GM13976 (cell line): ENCODE measurements around the gene ZSWIM6.

ENCODE experiments used
- DNase-seq: peaks from one replicate; pipeline ENCODE4 v3.0.0; 2012; ENCODE audit warnings: low spot score
- in situ Hi-C: fragments of 300-500 bp; cut with MboI; formaldehyde crosslinking; loops from one replicate; pipeline ENCODE4 v1.12.0; 2022; ENCODE audit warnings: low sequenced_read_pairs, mixed read lengths, inconsistent platforms; ENCODE audit not compliant: unreplicated experiment
- TF ChIP-seq, protein P1 (sequence below): IDR thresholded peaks from 2 replicates; pipeline ENCODE4 v1.5.1; 2012; ENCODE audit warnings: borderline replicate concordance, mild to moderate bottlenecking; ENCODE audit not compliant: insufficient read depth; ENCODE audit errors: extremely low read depth, missing control alignments, control extremely low read depth

The ZSWIM6 gene

DNA sequence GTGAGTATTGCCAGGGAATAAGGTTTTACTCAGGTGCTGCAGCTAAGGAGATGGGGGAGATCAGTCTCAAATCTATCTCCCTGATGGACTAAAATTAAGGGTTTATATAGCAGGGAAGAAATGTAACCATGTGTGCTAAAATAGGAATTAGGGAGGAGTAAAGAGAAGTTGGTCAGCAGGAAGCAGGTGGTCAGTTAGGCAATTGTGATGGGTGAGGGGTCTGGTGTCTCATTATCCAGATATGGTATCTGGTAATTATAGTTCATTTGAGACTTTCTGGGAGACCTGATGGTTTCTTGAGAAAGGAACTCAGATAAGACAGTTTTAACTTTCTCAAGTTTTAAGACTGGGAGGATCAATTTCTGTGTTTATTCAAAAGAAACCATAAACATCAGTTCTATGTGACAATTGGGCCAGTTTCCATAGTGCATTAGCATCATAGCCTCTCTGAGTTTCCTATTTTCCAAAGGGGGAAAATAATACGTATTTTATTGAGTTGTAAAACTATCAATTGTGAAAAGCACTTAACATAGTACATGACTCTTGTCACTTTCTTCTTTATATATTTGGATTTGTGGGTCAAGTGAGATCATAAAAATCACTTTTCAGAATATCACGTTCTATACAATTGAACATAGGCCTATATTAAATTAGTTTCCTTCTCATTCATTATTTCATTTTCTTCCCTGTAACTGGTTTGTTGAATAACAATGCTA, 115.9 kb downstream of the ZSWIM6 start:
- in situ Hi-C loops = no loop called here
- DNase-seq = no peak
- TF ChIP-seq, protein P1, sequence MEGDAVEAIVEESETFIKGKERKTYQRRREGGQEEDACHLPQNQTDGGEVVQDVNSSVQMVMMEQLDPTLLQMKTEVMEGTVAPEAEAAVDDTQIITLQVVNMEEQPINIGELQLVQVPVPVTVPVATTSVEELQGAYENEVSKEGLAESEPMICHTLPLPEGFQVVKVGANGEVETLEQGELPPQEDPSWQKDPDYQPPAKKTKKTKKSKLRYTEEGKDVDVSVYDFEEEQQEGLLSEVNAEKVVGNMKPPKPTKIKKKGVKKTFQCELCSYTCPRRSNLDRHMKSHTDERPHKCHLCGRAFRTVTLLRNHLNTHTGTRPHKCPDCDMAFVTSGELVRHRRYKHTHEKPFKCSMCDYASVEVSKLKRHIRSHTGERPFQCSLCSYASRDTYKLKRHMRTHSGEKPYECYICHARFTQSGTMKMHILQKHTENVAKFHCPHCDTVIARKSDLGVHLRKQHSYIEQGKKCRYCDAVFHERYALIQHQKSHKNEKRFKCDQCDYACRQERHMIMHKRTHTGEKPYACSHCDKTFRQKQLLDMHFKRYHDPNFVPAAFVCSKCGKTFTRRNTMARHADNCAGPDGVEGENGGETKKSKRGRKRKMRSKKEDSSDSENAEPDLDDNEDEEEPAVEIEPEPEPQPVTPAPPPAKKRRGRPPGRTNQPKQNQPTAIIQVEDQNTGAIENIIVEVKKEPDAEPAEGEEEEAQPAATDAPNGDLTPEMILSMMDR = no peak

DNA sequence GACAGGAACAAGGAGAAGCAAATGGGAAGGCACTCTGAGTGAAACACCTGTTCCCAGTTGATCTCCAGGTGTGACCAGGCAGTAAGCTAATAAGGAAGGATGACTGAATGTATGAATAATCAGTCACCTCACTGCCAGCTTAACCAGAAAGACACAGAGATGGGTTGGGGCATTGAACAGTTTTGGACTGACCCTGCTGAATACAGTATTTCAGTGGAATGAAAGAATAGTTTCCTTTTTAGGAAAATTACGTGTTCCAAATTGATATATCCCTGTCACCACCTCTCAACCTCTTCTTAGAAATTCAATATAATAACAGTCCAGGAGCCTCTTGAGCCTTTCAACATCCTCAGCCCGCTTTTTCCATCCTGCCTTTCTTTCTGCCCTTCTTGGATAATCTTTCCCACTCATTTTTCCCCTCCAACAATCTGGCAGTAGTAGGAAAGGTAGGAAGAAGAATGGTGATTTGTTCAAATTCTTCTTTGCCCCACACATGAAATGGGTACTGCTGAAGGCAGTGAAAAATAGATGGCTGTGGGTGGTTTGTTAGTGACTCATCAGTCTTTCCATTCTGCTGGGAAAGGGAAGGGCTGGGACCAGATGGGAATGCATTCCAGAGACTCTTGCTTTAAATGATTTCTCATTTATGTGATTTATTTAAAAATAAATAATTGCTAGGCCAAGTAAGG, 117.9 kb downstream of the ZSWIM6 start:
- DNase-seq = no peak

DNA sequence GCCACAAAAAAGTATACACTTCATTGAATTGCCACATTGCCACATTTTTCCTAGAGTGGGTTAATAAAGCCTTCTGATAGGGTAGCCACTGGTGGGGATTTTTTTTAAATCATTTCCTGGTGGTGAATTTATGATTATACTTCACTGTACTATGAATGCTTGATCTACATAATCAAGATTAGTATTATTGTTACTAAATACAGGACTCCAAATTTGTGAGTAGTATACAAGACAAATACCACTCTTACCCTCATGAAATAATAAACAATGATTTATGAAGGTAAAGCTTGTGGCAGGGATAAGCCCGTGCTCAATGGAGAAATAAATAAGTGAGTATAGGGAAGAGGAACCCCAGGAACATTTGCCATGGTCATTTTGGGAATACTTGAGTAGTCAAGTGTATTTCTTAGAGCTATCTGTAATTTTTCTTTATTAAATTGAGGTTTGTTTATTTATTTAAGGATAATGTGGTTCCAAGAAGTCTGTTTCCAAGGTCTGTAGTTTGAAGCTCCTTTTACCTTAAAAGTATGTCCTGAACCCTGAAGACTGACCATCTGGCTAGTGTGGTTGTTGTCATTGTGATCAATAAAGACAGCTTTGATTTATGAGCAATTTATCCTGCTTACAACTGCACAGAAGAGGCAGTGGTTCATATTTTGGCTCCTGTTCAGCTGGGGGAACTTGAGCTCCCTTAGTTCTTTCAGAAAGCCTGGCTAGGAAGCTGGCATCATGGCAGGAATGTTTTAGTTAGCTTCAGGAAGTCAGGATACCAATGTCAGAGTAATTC, 118.6 kb downstream of the ZSWIM6 start:
- DNase-seq = no peak
- in situ Hi-C loops = no loop called here

More for the DNA sequence above, 117.9 kb downstream of the ZSWIM6 start:
- TF ChIP-seq, protein P1 = no peak
- in situ Hi-C loops = no loop called here

DNA sequence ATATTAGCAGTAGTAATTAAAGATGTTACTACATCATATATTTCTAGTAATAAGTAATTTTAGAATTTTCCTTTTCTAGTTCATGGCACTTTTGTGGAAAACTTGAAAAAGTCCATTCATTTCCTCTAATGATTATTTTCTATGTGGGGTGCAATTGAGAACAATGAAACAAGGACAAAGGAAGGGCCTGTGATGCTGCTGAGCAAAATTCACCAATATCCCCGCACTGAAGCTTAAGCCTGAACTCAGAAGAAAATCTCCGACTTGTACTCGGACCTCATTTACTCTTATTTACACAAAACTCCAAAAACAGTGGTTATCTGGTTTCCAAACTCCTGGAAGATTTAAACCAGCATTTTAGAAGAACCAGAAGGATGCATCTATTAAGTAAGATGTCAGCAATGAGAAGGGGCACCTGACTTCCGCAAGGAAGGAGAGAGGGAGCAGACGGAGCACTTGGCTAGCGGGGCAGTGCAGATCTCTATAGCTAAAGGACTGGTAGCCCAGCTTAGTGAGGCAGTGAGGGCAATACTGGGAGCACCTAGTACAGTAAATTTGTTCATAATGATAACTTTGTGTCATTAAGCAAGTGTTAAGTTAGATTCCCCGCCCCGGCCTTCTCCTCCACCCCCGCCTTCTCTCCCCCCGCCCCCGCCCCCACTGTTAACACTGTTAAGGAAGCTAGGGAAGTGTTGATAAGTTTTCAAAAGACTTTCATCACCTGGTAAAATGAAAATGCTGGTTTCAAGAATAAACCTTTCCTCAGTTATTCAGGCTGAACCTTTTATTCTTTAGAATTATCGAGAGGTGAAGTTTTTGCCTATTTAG, 123.3 kb downstream of the ZSWIM6 start:
- DNase-seq = no peak
- in situ Hi-C loops = no loop called here
- TF ChIP-seq, protein P1 = no peak

More for the DNA sequence above, 118.6 kb downstream of the ZSWIM6 start:
- TF ChIP-seq, protein P1 = no peak

DNA sequence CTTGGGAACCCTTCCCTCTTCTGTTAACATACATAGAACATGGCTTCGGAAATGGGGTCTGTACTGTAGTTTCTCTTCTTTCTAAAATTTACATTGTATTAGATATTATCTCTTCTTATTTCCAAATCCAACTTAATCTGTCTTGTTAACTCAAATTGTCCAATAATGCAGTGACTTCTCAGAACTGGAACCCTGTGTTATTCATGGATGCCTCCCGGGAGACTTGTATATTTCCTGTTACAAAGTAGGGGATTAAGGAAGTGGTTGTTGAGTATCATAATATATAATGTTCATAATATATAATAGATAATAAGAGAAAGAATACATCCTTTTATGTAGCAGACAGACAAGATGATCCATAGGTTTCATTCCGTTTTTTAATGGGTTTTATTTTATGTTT, 128.4 kb downstream of the ZSWIM6 start:
- no peak for DNase-seq
- in situ Hi-C loops = no loop called here
- TF ChIP-seq, protein P1 = no peak

DNA sequence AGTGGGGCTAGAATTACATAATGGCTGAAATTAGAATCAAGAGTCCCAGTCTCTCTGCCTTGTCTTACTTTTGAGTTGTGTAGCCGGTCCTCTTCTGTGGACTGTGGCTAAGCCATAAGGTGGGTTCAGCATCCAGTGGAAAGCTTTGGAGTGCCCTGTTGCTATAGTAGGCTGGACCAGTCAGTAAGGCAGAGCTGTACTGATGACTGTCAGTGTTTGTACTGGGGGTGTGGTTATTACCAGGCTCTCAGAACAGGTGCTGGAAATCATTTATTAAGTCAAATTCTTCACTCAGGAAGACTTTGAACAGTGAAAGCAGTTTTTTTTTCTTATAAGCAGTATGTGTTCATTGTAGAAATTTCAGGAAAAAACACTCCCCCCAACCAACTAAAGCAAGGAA, 129.4 kb downstream of the ZSWIM6 start:
- TF ChIP-seq, protein P1 = no peak
- in situ Hi-C loops = no loop called here
- no peak for DNase-seq
